Activated B cell treated with CpG ODN at 0.5 μM for 24 hours (primary cell): ENCODE results near the gene TDRD10. TPM values are rescaled to one million over a fixed set of nuclear protein-coding genes. Genes with fewer than 3 reads are reported as not detected.

ENCODE experiments used
- ATAC-seq: fragments of 200-7000 bp; cut with Tn5 transposase; one replicate; pipeline ENCODE4 v1.10.0; 2021; ENCODE audit warnings: low read depth, mild to moderate bottlenecking, moderate library complexity
- CTCF ChIA-PET: fragments of 350-600 bp; sonication (Branson Sonifier 250); formaldehyde crosslinking; loops from one replicate; lab custom pipeline; 2021; ENCODE audit warnings: antibody characterized with exemption; lab: Charles Lee
- POLR2A ChIA-PET: fragments of 350-600 bp; sonication (Branson Sonifier 250); formaldehyde crosslinking; loops from one replicate; lab custom pipeline; 2021; ENCODE audit warnings: antibody characterized with exemption; lab: Charles Lee
- DNase-seq: peaks from one replicate; pipeline ENCODE4 v3.0.0; 2022
- H3K27ac Mint-ChIP-seq: one replicate; pipeline ENCODE4 v1.8.0; 2020; ENCODE audit warnings: mixed read lengths
- H3K27me3 Mint-ChIP-seq: one replicate; pipeline ENCODE4 v1.8.0; 2021; ENCODE audit warnings: mixed read lengths
- H3K36me3 Mint-ChIP-seq: one replicate; pipeline ENCODE4 v1.8.0; 2021; ENCODE audit warnings: low read depth, mixed read lengths
- H3K4me1 Mint-ChIP-seq: one replicate; pipeline ENCODE4 v1.8.0; 2021; ENCODE audit warnings: mixed read lengths
- H3K4me3 Mint-ChIP-seq: one replicate; pipeline ENCODE4 v1.8.0; 2020; ENCODE audit warnings: mild to moderate bottlenecking, mixed read lengths
- H3K9me3 Mint-ChIP-seq: one replicate; pipeline ENCODE4 v1.8.0; 2020; ENCODE audit warnings: mixed read lengths
- CTCF ChIP-seq: fragments of 200-600 bp; IDR thresholded peaks from one replicate; pipeline ENCODE4 v1.8.0; 2022; ENCODE audit warnings: antibody characterized with exemption, mild to moderate bottlenecking
- intact Hi-C: fragments of 100-400 bp; cut with micrococcal nuclease; formaldehyde crosslinking; loops from one replicate; pipeline ENCODE4 v1.15.1; 2024
- total RNA-seq: library from RNA; stranded (reverse); gene quantifications from 2 replicates; pipeline ENCODE4 v1.2.3, GENCODE V29; 2022

The TDRD10 gene
- total RNA-seq, 1 donor from 2014 or later = not detected

GRCh38 chr1:154502744-154503115 lies 711 bp downstream of the TDRD10 start:
- TF ChIP-seq CTCF = no peak
- Mint-ChIP-seq H3K36me3 (no peaks in the 10 kb centered on the region), H3K27ac (no peak overlapping the region), H3K4me1 (peaks cover 8% of the 10 kb centered on the region), H3K4me3 (peak overlapping the region; percentile 58), H3K27me3 (peaks cover 34% of the 10 kb centered on the region), H3K9me3 (peaks cover 2% of the 10 kb centered on the region)
- no peak for DNase-seq
- ChIA-PET CTCF (no interaction called here), POLR2A (interaction anchor here (1.3 kb wide), 1 partner anchor 10 kb away, joined by 5 read pairs; no protein-coding TSS in a partner anchor)
- intact Hi-C loops = no loop called here
- ATAC-seq = no peak

DNA sequence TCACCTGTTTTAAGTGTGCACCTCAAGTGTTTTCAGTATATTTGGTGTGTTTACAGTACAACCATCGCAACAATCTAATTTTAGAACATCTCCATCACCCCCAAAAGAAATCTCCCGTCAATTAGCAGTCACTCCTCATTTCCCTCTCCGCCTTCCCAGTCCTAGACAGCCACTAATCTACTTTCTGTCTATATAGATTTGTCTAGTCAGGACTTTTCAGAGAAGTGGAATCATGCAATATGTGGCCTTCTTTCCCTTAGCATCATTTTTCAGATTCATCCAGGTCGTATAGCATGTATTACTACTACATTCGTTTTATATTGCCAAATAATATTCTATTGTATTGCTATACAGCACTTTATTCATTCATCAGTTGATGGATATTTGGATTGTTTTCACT lies 1.9 kb downstream of the TDRD10 start:
- no peak overlapping the region for H3K4me3 Mint-ChIP-seq
- H3K36me3 Mint-ChIP-seq = no peaks in the 10 kb centered on the region
- ATAC-seq = no peak

DNA sequence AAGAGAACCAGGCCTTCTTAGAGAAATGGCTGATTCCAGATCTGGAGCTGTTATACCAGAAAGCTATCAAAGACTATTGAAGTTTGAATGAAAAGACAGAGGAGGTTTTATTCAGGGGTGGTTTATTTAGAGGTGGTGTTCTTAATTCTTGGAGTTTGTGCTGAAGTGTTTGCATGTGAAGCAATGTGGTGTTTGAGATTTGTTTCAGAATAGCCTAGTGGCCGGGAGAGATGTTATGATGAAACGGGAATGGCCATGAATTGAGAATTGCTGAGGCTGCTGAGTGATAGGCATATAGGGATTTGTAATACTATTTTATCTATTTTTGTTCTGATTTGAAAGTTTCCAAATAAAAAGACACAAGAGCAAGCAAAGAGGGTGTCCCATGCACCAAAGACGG lies 10.7 kb downstream of the TDRD10 start:
- Mint-ChIP-seq H3K9me3 (no peaks in the 10 kb centered on the region), H3K4me3 (no peak overlapping the region), H3K36me3 (no peaks in the 10 kb centered on the region), H3K27ac (no peak overlapping the region), H3K27me3 (peaks cover 30% of the 10 kb centered on the region), H3K4me1 (no peaks in the 10 kb centered on the region)
- TF ChIP-seq CTCF = no peak
- POLR2A ChIA-PET = interaction anchor here (0.5 kb wide), 1 partner anchor 929 kb away, joined by 6 read pairs; no protein-coding TSS in a partner anchor
- ATAC-seq (no peak), DNase-seq (no peak)
- CTCF ChIA-PET = interaction anchor here (1.6 kb wide), 1 partner anchor 33 kb away, joined by 3 read pairs; no protein-coding TSS in a partner anchor
- intact Hi-C loops = no loop called here

More for the DNA sequence above, 1.9 kb downstream of the TDRD10 start:
- Mint-ChIP-seq H3K4me1 (peaks cover 4% of the 10 kb centered on the region), H3K27ac (no peak overlapping the region), H3K9me3 (peaks cover 2% of the 10 kb centered on the region), H3K27me3 (peaks cover 43% of the 10 kb centered on the region)
- CTCF ChIA-PET = no interaction called here
- intact Hi-C loops = no loop called here
- no peak for TF ChIP-seq CTCF
- POLR2A ChIA-PET = no interaction called here
- DNase-seq = no peak

DNA sequence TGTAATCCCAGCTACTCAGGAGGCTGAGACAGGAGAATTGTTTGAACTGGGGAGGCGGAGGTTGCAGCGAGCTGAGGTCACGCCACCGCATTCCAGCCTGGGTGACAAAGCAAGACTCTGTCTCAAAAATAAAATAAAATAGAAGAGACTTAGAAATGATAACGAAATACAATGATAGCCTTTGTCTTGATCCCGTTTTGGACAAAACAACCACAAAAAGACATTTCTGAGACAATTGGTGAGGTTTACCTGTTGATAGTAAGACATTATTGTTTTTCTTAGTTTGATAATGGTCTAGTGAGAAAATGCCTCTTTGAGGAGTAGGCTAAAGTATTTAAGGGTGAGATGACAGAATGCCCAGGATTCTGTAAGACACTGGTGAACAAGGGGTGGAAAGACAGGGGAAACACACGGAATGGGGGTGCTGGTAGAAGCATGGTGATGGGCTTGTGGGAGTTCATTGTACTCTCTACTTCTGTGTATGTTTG lies 12.1 kb downstream of the TDRD10 start:
- H3K27me3 Mint-ChIP-seq = peaks cover 25% of the 10 kb centered on the region
- no peak for TF ChIP-seq CTCF
- no peaks in the 10 kb centered on the region for H3K36me3 Mint-ChIP-seq
- no peak overlapping the region for H3K27ac Mint-ChIP-seq
- intact Hi-C loops = no loop called here
- H3K4me3 Mint-ChIP-seq = no peak overlapping the region
- POLR2A ChIA-PET = no interaction called here
- no peak for ATAC-seq
- no peak for DNase-seq
- no peaks in the 10 kb centered on the region for H3K4me1 Mint-ChIP-seq
- CTCF ChIA-PET = no interaction called here
- H3K9me3 Mint-ChIP-seq = no peaks in the 10 kb centered on the region

DNA sequence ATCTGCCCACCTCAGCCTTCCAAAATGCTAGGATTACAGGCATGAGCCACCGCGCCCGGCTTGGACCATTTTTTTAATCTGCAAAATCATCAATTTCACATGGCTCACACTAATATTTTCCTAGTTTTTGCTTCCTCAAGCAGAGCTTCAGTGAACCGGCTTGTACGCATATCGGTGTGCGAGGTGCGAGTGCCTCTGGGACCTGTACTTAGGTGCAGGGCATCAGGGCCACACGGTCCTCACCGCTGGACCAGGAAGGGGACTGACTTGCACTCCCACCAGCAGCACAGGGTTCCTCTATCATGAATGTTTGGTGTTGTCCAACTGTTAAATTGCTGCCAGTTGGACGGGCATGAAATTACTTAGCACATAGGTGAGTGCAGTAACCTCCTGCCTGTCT lies 15.6 kb downstream of the TDRD10 start:
- intact Hi-C loops = no loop called here
- ChIA-PET POLR2A (no interaction called here), CTCF (no interaction called here)
- no peak overlapping the region for H3K4me3 Mint-ChIP-seq
- DNase-seq = no peak
- H3K9me3 Mint-ChIP-seq = no peaks in the 10 kb centered on the region
- H3K36me3 Mint-ChIP-seq = no peaks in the 10 kb centered on the region
- H3K4me1 Mint-ChIP-seq = no peaks in the 10 kb centered on the region
- TF ChIP-seq CTCF = no peak
- H3K27ac Mint-ChIP-seq = no peak overlapping the region
- ATAC-seq = no peak
- H3K27me3 Mint-ChIP-seq = peaks cover 27% of the 10 kb centered on the region
